ENCODE data around the gene TOP2A.
A peak's percentile ranks its signal among the peaks of the same experiment; 100 is the strongest.

The TOP2A gene

GRCh38 chr17:40343219-40344119 is 74.2 kb downstream of the TOP2A start:
- no peak for TF ChIP-seq CTCF (IDR thresholded peaks at IDR 0.05; ENCODE audit: low read depth, low read length, missing control alignments)
- H3K4me3 ChIP-seq (ENCODE audit: low read depth, low read length), result no peak overlapping the region
- no peak for DNase-seq (ENCODE audit: low read depth)

DNA sequence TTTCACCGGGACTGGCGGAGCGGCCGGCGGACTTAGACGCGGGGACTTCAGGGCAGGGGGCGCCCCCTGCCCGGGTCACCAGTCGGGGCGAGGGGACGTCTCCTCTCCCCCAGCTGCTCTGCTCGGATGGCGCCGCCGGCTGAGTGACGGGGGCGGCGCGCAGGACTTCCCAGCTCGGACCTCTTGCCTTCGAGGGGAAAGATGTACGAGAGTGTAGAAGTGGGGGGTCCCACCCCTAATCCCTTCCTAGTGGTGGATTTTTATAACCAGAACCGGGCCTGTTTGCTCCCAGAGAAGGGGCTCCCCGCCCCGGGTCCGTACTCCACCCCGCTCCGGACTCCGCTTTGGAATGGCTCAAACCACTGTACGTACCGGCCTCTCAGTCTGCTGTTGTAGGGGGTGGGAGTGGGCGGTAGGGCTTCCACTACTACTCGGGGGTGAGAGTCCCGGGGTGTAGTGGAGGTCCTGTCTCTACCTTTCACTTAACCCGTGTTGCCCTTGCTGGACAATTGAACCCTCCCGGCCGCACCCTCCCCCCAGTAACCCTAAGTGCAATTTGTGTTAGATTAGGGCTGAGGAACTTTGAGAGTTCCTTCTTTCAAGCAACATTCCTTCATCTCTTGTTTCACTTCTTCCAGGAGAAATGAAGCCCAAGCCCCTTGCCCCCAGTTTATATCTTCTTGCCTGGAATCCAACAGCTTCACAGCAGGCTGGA is 75.0 kb downstream of the TOP2A start:
- no peak for TF ChIP-seq CTCF (IDR thresholded peaks at IDR 0.05; ENCODE audit: low read depth, low read length, missing control alignments)
- no peak for DNase-seq (ENCODE audit: low read depth)
- no peak overlapping the region for H3K4me3 ChIP-seq (ENCODE audit: low read depth, low read length)

- no peak for TF ChIP-seq CTCF (IDR thresholded peaks at IDR 0.05; ENCODE audit: low read depth, low read length, missing control alignments)
- H3K4me3 ChIP-seq (ENCODE audit: low read depth, low read length), result peak overlapping the region; percentile 53
- DNase-seq (ENCODE audit: low read depth), result no peak
Observed at GRCh38 chr17:40341808-40342503, 75.7 kb downstream of the TOP2A start.

GRCh38 chr17:40340880-40341807 is 76.6 kb downstream of the TOP2A start:
- peak overlapping the region; percentile 53 for H3K4me3 ChIP-seq (ENCODE audit: low read depth, low read length)
- peak; percentile 16 for TF ChIP-seq CTCF (IDR thresholded peaks at IDR 0.05; ENCODE audit: low read depth, low read length, missing control alignments)
- peak; percentile 49 for DNase-seq (ENCODE audit: low read depth)

DNA sequence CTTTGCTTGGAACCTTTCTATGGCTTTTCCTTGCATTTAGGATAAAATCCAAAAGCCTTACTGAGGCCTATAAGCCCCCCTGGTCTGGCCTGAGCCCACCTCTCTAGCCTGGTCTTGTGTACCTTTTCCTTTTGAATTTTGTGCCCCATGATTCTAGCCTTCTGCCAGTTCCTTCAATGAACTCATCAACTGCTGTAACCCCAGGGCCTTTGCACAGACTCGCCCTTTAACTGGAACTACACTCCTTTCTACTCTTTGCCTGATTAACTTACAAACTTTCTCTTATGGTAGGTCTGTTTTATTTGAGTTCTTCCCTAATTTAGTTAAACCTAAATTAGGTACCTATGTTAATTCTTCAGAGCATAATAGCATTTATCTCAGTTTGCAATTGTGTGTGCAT is 77.4 kb downstream of the TOP2A start:
- no peak for TF ChIP-seq CTCF (IDR thresholded peaks at IDR 0.05; ENCODE audit: low read depth, low read length, missing control alignments)
- no peak for DNase-seq (ENCODE audit: low read depth)
- H3K4me3 ChIP-seq (ENCODE audit: low read depth, low read length), result no peak overlapping the region; the same call in 1 of the 2 replicates
